H1 (cell line): ENCODE data around the gene LPP. TPM values are rescaled to one million over a fixed set of nuclear protein-coding genes. Genes with fewer than 3 reads are reported as not detected.

Experiments used
- CTCF ChIA-PET: fragments of 300-600 bp; sonication (Branson Sonifier 250); formaldehyde crosslinking; loops from one replicate; lab custom pipeline; 2021; ENCODE audit not compliant: partially characterized antibody; lab: Charles Lee
- POLR2A ChIA-PET: fragments of 300-600 bp; sonication (Branson Sonifier 250); formaldehyde crosslinking; loops from one replicate; lab custom pipeline; 2021; ENCODE audit warnings: inconsistent platforms; ENCODE audit not compliant: partially characterized antibody; lab: Charles Lee
- DNase-seq, 2 experiments: peaks; one replicate each; pipeline versions ENCODE4 v3.0.0 to v3.0.0-alpha.2; 2010 to 2022; ENCODE audit warnings: low spot score in 2 of 2, low read depth in 1 of 2, mixed read lengths in 1 of 2
- FAIRE-seq: peaks from 2 replicates; lab custom pipeline; 2011; peaks lifted over from hg19 to GRCh38; lab: Jason Lieb, UNC
- H2AFZ ChIP-seq: 2 replicates; pipeline ENCODE4 v1.8.1; 2012; ENCODE audit warnings: low read length, inconsistent platforms
- H2AK5ac ChIP-seq: 2 replicates; pipeline ENCODE4 v1.6.1; 2013; ENCODE audit warnings: low read depth, low read length
- H2BK120ac ChIP-seq: replicated peaks from 2 replicates; pipeline ENCODE3; 2013; ENCODE audit warnings: low read depth, low read length, inconsistent platforms
- H2BK12ac ChIP-seq: 2 replicates; pipeline ENCODE4 v1.6.1; 2013; ENCODE audit warnings: low read depth, low read length
- H2BK15ac ChIP-seq: 2 replicates; pipeline ENCODE4 v1.6.1; 2013; ENCODE audit warnings: low read length
- H2BK20ac ChIP-seq: 2 replicates; pipeline ENCODE4 v1.6.1; 2013; ENCODE audit warnings: low read length
- H2BK5ac ChIP-seq: 2 replicates; pipeline ENCODE4 v1.6.1; 2013; ENCODE audit warnings: low read depth, low read length
- H3K14ac ChIP-seq: 2 replicates; pipeline ENCODE4 v1.6.1; 2013; ENCODE audit warnings: inconsistent platforms; ENCODE audit not compliant: insufficient read length
- H3K18ac ChIP-seq: 2 replicates; pipeline ENCODE4 v1.6.1; 2013; ENCODE audit warnings: low read length; ENCODE audit errors: extremely low read depth
- H3K23ac ChIP-seq: 2 replicates; pipeline ENCODE4 v1.6.1; 2013; ENCODE audit warnings: inconsistent platforms; ENCODE audit not compliant: insufficient read length
- H3K23me2 ChIP-seq: 2 replicates; pipeline ENCODE4 v1.6.1; 2013; ENCODE audit warnings: low read depth, low read length
- H3K27ac ChIP-seq: 2 replicates; pipeline ENCODE4 v1.6.1; 2011; ENCODE audit warnings: low read depth, low read length, inconsistent platforms
- H3K27me3 ChIP-seq, 4 experiments: replicated peaks in 1 of 4; 1 replicate in 1 of 4; 2 replicates in 3 of 4; pipeline versions ENCODE4 v1.6.1 to v1.8.1; 2011 to 2013; ENCODE audit warnings: low read length in 3 of 4, mild to moderate bottlenecking in 3 of 4, inconsistent platforms in 2 of 4, mixed read lengths in 2 of 4, moderate library complexity in 1 of 4; ENCODE audit not compliant: control insufficient read depth in 3 of 4, insufficient read depth in 3 of 4; ENCODE audit errors: extremely low read depth in 1 of 4
- H3K36me3 ChIP-seq, 4 experiments: 2 replicates each; pipeline versions ENCODE4 v1.6.1 to v1.8.1; 2011 to 2013; ENCODE audit warnings: mild to moderate bottlenecking in 4 of 4, low read length in 3 of 4, moderate library complexity in 2 of 4, control low read depth in 1 of 4, inconsistent platforms in 1 of 4; ENCODE audit not compliant: insufficient read depth in 4 of 4, control insufficient read depth in 2 of 4
- H3K4ac ChIP-seq: replicated peaks from 2 replicates; pipeline ENCODE3; 2013; ENCODE audit warnings: low read length, low read depth, mixed read lengths, inconsistent platforms; ENCODE audit not compliant: insufficient read length
- H3K4me1 ChIP-seq, 4 experiments: replicated peaks in 1 of 4; 1 replicate in 1 of 4; 2 replicates in 3 of 4; pipeline versions ENCODE4 v1.6.1 to v1.8.1; 2011 to 2013; ENCODE audit warnings: low read length in 3 of 4, inconsistent platforms in 2 of 4, mixed read lengths in 1 of 4; ENCODE audit not compliant: insufficient read depth in 4 of 4, control insufficient read depth in 3 of 4
- H3K4me2 ChIP-seq, 2 experiments: 2 replicates each; pipeline versions ENCODE4 v1.6.1 to v1.8.1; 2011 to 2013; ENCODE audit warnings: low read depth in 2 of 2, low read length in 2 of 2, control low read depth in 1 of 2, inconsistent platforms in 1 of 2, mild to moderate bottlenecking in 1 of 2; ENCODE audit not compliant: insufficient read depth in 1 of 2
- H3K4me3 ChIP-seq, 4 experiments: fragments of 200-600, 300-600 bp in 1 of 4; sonication (generic), shearing (Covaris generic), sonication (Bioruptor Twin) in 1 of 4; 2 replicates each; pipeline versions ENCODE4 v1.5.1 to v1.8.1; 2011 to 2016; ENCODE audit warnings: low read length in 4 of 4, low read depth in 3 of 4, control low read depth in 2 of 4, inconsistent platforms in 2 of 4, mild to moderate bottlenecking in 2 of 4, mixed read lengths in 1 of 4, moderate library complexity in 1 of 4; ENCODE audit not compliant: insufficient read depth in 2 of 4; ENCODE audit errors: extremely low read depth in 1 of 4
- H3K56ac ChIP-seq: replicated peaks from 2 replicates; pipeline ENCODE3; 2013; ENCODE audit warnings: low read depth, mild to moderate bottlenecking, mixed read lengths, low read length, inconsistent platforms; ENCODE audit not compliant: insufficient read length
- H3K79me1 ChIP-seq: 2 replicates; pipeline ENCODE4 v1.6.1; 2013; ENCODE audit warnings: low read depth, low read length, control low read depth
- H3K79me2 ChIP-seq, 2 experiments: 2 replicates each; pipeline versions ENCODE4 v1.6.1 to v1.8.1; 2012 to 2013; ENCODE audit warnings: low read length in 2 of 2, mild to moderate bottlenecking in 2 of 2, inconsistent platforms in 1 of 2; ENCODE audit not compliant: insufficient read depth in 2 of 2, control insufficient read depth in 1 of 2
- H3K9ac ChIP-seq, 4 experiments: replicated peaks in 1 of 4; 1 replicate in 1 of 4; 2 replicates in 3 of 4; pipeline versions ENCODE4 v1.6.1 to v1.8.1; 2011 to 2013; ENCODE audit warnings: low read depth in 3 of 4, low read length in 3 of 4, control low read depth in 2 of 4, mild to moderate bottlenecking in 2 of 4, moderate library complexity in 2 of 4, inconsistent platforms in 1 of 4; ENCODE audit errors: extremely low read depth in 1 of 4
- H3K9me3 ChIP-seq, 2 experiments: 2 replicates each; pipeline versions ENCODE4 v1.6.1 to v1.8.1; 2012 to 2013; ENCODE audit warnings: mild to moderate bottlenecking in 2 of 2, moderate library complexity in 2 of 2, control low read depth in 1 of 2, inconsistent platforms in 1 of 2, low read depth in 1 of 2, low read length in 1 of 2, mixed read lengths in 1 of 2; ENCODE audit not compliant: insufficient read depth in 2 of 2
- H4K20me1 ChIP-seq, 2 experiments: replicated peaks in 1 of 2; 2 replicates each; pipeline versions ENCODE3 to v1.8.1; 2011 to 2013; ENCODE audit warnings: inconsistent platforms in 2 of 2, low read length in 2 of 2, mild to moderate bottlenecking in 1 of 2; ENCODE audit not compliant: insufficient read depth in 2 of 2, control insufficient read depth in 1 of 2
- H4K5ac ChIP-seq: 2 replicates; pipeline ENCODE4 v1.6.1; 2013; ENCODE audit warnings: low read length, low read depth, mixed read lengths, inconsistent platforms; ENCODE audit not compliant: insufficient read length
- H4K8ac ChIP-seq: 2 replicates; pipeline ENCODE4 v1.8.0; 2013; ENCODE audit warnings: mild to moderate bottlenecking, moderate library complexity, low read length, inconsistent platforms; ENCODE audit not compliant: insufficient read depth; ENCODE audit errors: extremely low read depth
- H4K91ac ChIP-seq: replicated peaks from 2 replicates; pipeline ENCODE3; 2013; ENCODE audit warnings: low read length, mixed read lengths, inconsistent platforms; ENCODE audit not compliant: insufficient read length
- EP300 ChIP-seq, 2 experiments: IDR thresholded peaks; 1 replicate in 1 of 2; 2 replicates in 1 of 2; pipeline ENCODE4 v1.6.1; 2011 to 2012; ENCODE audit warnings: low read depth in 2 of 2, low read length in 2 of 2, mild to moderate bottlenecking in 2 of 2, borderline replicate concordance in 1 of 2, inconsistent platforms in 1 of 2, moderate library complexity in 1 of 2
- HDAC2 ChIP-seq, 2 experiments: fragments of 300-600 bp in 1 of 2; sonication (generic) in 1 of 2; IDR thresholded peaks; 2 replicates each; pipeline ENCODE4 v1.6.1; 2011 to 2012; ENCODE audit warnings: low read depth in 2 of 2, low read length in 2 of 2, mild to moderate bottlenecking in 2 of 2, moderate library complexity in 2 of 2, borderline replicate concordance in 1 of 2, inconsistent platforms in 1 of 2
- JUN ChIP-seq: IDR thresholded peaks from 2 replicates; pipeline ENCODE4 v1.6.1; 2011; ENCODE audit warnings: low read depth, mild to moderate bottlenecking, improper control_type of control experiment, low read length
- RAD21 ChIP-seq, 2 experiments: IDR thresholded peaks in 1 of 2; conservative IDR thresholded peaks in 1 of 2; 2 replicates each; pipeline ENCODE4 v1.6.1; 2011; ENCODE audit warnings: low read depth in 2 of 2, low read length in 2 of 2, improper control_type of control experiment in 1 of 2, inconsistent platforms in 1 of 2, mild to moderate bottlenecking in 1 of 2, moderate library complexity in 1 of 2
- RNF2 ChIP-seq: fragments of 200-900, 300-1000 bp; sonication (generic); IDR thresholded peaks from 2 replicates; pipeline ENCODE4 v1.7.1; 2016; ENCODE audit warnings: borderline replicate concordance, low read depth, mild to moderate bottlenecking, antibody characterized with exemption, low read length; ENCODE audit not compliant: poor library complexity, severe bottlenecking; ENCODE audit errors: missing control alignments
- SIN3A ChIP-seq, 2 experiments: IDR thresholded peaks in 1 of 2; conservative IDR thresholded peaks in 1 of 2; 2 replicates each; pipeline ENCODE4 v1.6.1; 2011 to 2012; ENCODE audit warnings: low read length in 2 of 2, improper control_type of control experiment in 1 of 2, low read depth in 1 of 2, mild to moderate bottlenecking in 1 of 2
- SP2 ChIP-seq: IDR thresholded peaks from 2 replicates; pipeline ENCODE4 v1.6.1; 2012; ENCODE audit warnings: mild to moderate bottlenecking, low read length, inconsistent platforms
- TAF1 ChIP-seq: IDR thresholded peaks from 2 replicates; pipeline ENCODE4 v1.6.1; 2011; ENCODE audit warnings: mild to moderate bottlenecking, low read depth, low read length
- WGBS, 2 experiments: shearing (Covaris generic) in 1 of 2; methylation state at CpG; one replicate each; pipeline versions ENCODE4 v1.1.6 to v1.1.7; 2013 to 2015; ENCODE audit warnings: low lambda C conversion rate in 2 of 2, mixed read lengths in 2 of 2, inconsistent platforms in 1 of 2, low coverage in 1 of 2, missing lambda C conversion rate in 1 of 2; ENCODE audit not compliant: insufficient replicate concordance in 2 of 2, insufficient coverage in 1 of 2, insufficient read length in 1 of 2; ENCODE audit errors: extremely low coverage in 1 of 2, missing lambda C conversion rate in 1 of 2; 5-methylcytosine and 5-hydroxymethylcytosine counted together
- polyA plus RNA-seq, 7 experiments: library from polyadenylated mRNA; depleted of rRNA in 3 of 7; stranded (reverse) in 5 of 7; unstranded in 2 of 7; fragments of >200 nt in 5 of 7; fragments of 200-250 nt in 2 of 7; gene quantifications; 1 replicate in 5 of 7; 2 replicates in 1 of 7; 4 replicates in 1 of 7; pipeline versions ENCODE4 v1.2.1 to v1.2.3, GENCODE V29; 2011 to 2013; ENCODE audit warnings: missing spikeins in 2 of 7, mixed read lengths in 2 of 7
- total RNA-seq: library from RNA; stranded (reverse); fragmentation: NEBNext Ultra II Directional; extraction: Animal tissue kit (Norgen Biotek cat#: 25700); gene quantifications from 2 replicates; pipeline ENCODE4 v1.2.1, GENCODE V29; 2021

Gene LPP
- total and polyA plus RNA-seq, 2 of the 8 experiments (the other 6 are each of a cell fraction or from before 2014, with no cell fraction given): 10.0 to 53.3 TPM

DNA sequence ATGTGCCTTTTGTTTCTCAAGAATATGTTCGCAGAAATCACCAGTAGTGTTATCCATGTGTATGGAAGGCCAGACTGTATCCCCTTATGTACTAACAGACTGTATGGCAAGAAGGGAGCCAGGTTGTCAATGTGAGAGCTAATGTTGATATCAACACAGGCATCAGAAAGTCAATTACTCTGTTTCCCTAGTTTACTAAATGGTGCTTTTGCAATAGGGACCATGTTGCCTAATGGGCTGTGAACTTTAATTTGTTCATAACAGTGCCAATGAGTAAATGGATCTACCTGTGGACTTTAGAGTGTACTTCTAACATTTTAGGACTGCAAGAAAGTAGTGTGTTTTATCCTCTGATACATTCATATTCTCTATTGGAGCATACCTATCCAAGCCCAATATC is 586.1 kb downstream of the LPP start:
- Histone ChIP-seq H2BK20ac (no peak overlapping the region), H4K8ac (no peak overlapping the region), H3K9me3 (no peaks in the 10 kb centered on the region), H3K4me3 (no peak overlapping the region), H3K4me2 (no peak overlapping the region), H3K23ac (no peak overlapping the region), H3K18ac (no peak overlapping the region), H2AK5ac (no peak overlapping the region), H2BK12ac (no peak overlapping the region), H3K4me1 (no peaks in the 10 kb centered on the region), H2BK5ac (no peak overlapping the region), H2AFZ (no peak overlapping the region), H2BK120ac (no peak overlapping the region), H4K91ac (no peak overlapping the region), H3K23me2 (no peaks in the 10 kb centered on the region), H4K20me1 (no peaks in the 10 kb centered on the region), H3K36me3 (no peaks in the 10 kb centered on the region), H3K9ac (no peak overlapping the region), H4K5ac (no peak overlapping the region), H3K14ac (no peak overlapping the region), H3K79me2 (no peaks in the 10 kb centered on the region), H3K79me1 (no peaks in the 10 kb centered on the region), H3K27me3 (no peaks in the 10 kb centered on the region), H3K56ac (no peak overlapping the region), H3K4ac (no peak overlapping the region), H3K27ac (no peak overlapping the region), H2BK15ac (no peak overlapping the region)
- no peak for FAIRE-seq
- 96% methylated on average over 1 of the region's 1 CpG; no CpG with 5 or more reads in 1 of the 2 experiments for WGBS, 2 experiments
- DNase-seq: no peak
- ChIA-PET POLR2A (no interaction called here), CTCF (interaction anchor here (0.6 to 1.2 kb wide), 2 partner anchors 9 to 213 kb away, joined by 3 to 6 read pairs; no protein-coding TSS in a partner anchor)
- TF ChIP-seq RAD21 (IDR thresholded peaks at IDR 0.05 in 1 of 2, conservative IDR thresholded peaks at IDR 0.05 in 1 of 2; ENCODE audit: low read depth in 2 of 2, low read length in 2 of 2) (no peak), TAF1 (no peak), SIN3A (conservative IDR thresholded peaks at IDR 0.05 in 1 of 2, IDR thresholded peaks at IDR 0.05 in 1 of 2; ENCODE audit: low read depth in 1 of 2, low read length in 2 of 2) (no peak), RNF2 (no peak), JUN (no peak), EP300 (IDR thresholded peaks at IDR 0.05; ENCODE audit: borderline replicate concordance in 1 of 2, low read depth in 2 of 2, low read length in 2 of 2) (no peak), SP2 (no peak), HDAC2 (IDR thresholded peaks at IDR 0.05; ENCODE audit: borderline replicate concordance in 1 of 2, low read depth in 2 of 2, low read length in 2 of 2) (no peak)
